Left cardiac atrium (tissue), 4 donors: ENCODE data around the gene UBE2J1. TPM values are rescaled to one million over a fixed set of nuclear protein-coding genes. Genes with fewer than 3 reads are reported as not detected.
"Not testable (repeated sequence)": the region's sequence is repeated elsewhere in the genome, so short reads cannot be mapped to it uniquely, and the experiment has no call there.

Experiments
- ATAC-seq, 2 donors: fragments of 200-7000 bp; cut with Tn5 transposase; one replicate each; pipeline ENCODE4 v1.9.1; 2020; ENCODE audit warnings: mild to moderate bottlenecking in 2 of 2, moderate library complexity in 2 of 2
- DNase-seq: peaks from one replicate; pipeline ENCODE4 v3.0.0-alpha.2; 2020
- intact Hi-C, 2 donors: fragments of 100-400 bp; cut with DNase I; formaldehyde crosslinking; loops; one replicate each; pipeline versions ENCODE4 v1.14.1 to v1.15.1; 2022 to 2023
- long read RNA-seq: library from polyadenylated mRNA; unstranded; transcript quantifications from one replicate; pipeline ENCODE4 v2.0.0, GENCODE V29; 2021
- total RNA-seq, 2 donors: library from RNA; stranded (reverse); fragmentation: NEBNext Ultra II Directional; extraction: Animal tissue kit (Norgen Biotek cat#: 25700); gene quantifications; one replicate each; pipeline ENCODE4 v1.2.1, GENCODE V29; 2021
- donor health status: DM: no; HTN: yes; CAD: no.
- donor health status: DM: no; HTN: yes; CAD: no; lungs with severe emphysema.
- donor health status: DM: yes; HTN: yes; CAD: no.
- donor health status: Dilated cardiomyopathy.

Gene UBE2J1, protein sequence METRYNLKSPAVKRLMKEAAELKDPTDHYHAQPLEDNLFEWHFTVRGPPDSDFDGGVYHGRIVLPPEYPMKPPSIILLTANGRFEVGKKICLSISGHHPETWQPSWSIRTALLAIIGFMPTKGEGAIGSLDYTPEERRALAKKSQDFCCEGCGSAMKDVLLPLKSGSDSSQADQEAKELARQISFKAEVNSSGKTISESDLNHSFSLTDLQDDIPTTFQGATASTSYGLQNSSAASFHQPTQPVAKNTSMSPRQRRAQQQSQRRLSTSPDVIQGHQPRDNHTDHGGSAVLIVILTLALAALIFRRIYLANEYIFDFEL
- total RNA-seq: 10 to 100 TPM; 15.6 to 26.1 TPM
- long read RNA-seq, full-length matches to known transcripts: 23 of 27 reads
- long read RNA-seq, partial matches to known transcripts: 0 of 27 reads
- long read RNA-seq, other reads (novel, unspliced or antisense): 4 of 27 reads

DNA sequence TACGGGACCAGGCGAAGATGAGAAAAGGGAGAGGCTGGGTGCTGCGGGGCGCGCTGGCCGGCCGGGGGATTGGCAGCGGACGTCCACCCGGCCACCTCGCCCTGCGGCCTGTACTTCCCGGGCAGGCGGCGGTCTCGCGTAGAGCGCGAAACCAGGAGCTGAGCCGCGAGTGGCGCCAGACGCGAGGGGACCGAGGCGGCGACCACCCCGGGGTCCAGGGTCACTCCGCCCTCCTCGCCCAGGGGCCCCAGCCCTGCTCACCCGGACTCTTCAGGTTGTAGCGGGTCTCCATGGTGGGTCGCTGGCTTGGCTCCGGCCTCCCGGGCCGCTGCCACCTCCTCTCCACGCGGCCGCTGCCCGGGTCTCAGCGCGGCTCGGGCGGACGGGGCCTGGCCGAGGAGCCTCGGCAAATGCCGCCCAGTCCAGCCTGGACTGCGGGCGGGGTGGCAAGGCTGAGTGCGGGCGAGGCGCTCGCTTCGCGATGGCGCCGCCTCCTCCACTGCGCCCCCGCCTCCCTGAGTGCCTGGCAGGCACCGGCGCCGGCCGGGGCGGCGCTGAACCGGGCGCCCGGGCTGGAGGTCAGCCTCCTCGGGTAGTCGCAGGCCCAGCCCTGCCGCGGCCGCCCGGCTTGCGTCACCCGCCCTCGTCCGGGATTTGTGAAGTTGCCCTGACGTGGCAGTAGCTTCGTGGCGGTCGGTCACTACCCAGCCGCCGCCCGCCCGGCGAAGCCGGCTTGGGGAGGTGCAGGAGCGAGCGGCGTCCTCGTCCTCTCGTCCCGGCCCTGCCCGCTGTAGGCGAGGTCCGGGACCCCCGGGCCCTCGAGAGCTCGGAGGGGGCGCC lies at the start of gene UBE2J1:
TSS of gene UBE2J1 (minus strand) at position 445 of the 840 bp plus-strand sequence. CDS start at position 292, 153 bp downstream.
- ATAC-seq: peak; percentile 97 to 98
- intact Hi-C loops: loop anchor here in 1 of 2 donors (5.0 kb wide), 1 partner anchor 270 kb away; the partner anchor contains the start of gene PNRC1
- peak; percentile 97 for DNase-seq

DNA sequence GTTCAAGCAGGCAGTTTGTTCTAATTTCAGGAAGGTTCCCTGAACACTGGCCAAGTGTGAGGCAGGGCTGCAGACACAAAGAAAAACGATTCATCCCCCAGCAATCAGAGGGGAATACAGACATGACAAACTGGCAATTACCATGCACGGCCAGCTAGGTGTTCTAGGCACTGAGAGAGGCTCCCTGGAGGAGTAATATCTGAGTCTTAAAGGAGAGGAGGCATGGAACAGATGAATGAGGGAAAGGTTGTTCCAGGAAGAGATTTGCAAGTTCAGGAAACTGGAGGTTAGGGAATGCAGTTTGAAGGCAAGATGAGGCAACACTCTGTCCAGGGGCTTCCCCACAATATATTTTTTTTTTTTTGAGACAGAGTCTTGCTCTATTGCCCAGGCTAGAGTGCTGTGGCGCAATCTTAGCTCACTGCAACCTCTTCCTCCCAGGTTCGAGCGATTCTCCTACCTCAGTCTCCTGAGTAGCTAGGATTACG lies 48.4 kb upstream of the UBE2J1 start:
- intact Hi-C loops: no loop called here
- ATAC-seq (no peak), DNase-seq (no peak)

DNA sequence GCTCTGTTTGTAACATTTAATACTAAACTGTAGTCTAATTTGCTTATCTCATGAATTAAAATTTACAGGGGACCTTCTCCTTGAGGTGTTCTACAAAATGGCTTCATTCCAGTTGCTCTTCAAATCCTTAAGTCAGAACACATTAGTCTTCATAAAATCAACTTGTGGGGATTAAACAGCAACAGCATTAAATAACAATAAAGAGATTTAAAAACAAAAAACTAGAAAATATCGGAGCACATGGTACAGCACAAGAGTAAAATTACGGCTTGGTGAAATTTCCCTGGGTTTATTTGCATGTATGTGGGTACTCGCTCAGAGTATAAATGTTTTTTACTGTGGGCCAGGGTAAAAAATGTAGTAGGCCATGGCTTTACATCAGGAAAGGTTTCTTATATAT lies 47.5 kb upstream of the UBE2J1 start:
- DNase-seq (no peak), ATAC-seq (no peak)
- intact Hi-C loops: no loop called here

DNA sequence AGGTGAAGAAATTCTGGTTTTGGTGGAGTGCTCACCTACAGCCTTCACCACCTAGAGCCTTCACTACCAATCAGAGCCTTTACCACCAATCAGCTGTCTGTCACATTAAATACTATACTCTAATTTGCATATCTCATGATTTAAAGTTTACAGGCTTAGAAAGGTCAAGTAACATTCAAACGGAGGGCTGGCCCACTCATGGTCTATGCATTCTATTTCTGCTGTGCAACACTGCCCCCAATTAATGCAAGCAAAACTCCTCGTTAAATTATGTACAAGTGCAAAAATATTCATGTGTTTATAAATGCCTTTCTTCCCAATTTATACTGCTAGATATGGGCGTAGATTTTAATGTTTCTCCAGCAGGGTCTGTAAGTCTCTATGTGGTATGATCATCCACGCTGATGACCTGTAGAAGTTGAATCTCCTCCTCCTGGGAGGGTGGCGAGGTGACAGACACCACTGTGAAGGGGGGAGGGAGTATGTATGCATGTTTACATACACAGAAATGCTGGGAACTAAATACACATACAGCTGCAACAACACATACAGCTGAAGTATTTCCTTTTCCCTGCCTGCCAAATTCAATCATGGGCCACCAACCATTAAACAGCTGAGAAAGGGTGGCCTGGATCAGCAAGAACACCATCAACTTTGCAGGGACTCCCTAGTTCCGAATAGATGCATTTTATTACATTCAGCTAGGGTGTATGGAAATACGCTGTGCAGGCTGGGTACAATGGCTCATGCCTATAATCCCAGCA lies 46.4 kb upstream of the UBE2J1 start:
- DNase-seq (no peak), ATAC-seq (no peak)
- intact Hi-C loops: no loop called here

DNA sequence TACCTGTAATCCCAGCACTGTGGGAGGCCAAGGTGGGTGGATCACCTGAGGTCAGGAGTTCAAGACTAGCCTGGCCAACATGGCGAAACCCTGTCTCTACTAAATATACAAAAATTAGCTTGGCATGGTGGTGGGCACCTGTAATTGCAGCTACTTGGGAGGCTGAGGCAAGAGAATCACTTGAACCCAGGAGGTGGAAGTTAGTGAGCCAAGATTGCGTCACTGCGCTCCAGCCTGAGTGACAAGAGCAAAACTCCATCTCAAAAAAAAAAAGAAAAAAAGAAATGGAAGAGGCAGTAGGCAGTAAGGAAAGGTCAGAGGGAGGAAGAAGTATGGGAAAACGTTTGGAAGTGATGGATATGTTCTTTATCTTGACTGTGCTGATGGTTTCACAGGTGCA lies 45.4 kb upstream of the UBE2J1 start:
- DNase-seq, intact Hi-C loops, ATAC-seq: not testable (repeated sequence)

DNA sequence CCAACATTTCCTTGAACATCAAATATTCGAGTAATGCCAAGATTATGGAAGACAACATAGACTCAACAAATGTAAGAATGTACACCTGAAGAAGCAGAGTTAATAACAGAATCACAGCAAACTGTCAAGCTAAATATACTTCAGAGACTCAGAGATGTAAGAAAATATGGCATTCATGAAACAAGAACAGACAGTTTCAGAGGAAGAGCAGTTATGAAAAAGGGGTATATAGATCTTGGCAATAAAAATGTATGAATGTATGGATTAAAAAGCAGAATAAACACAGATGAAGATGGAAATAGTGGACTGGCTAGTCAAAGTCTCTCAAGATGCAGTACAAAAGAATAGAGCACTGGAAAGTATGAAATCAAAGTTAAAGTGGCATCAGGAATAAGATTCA lies 41.1 kb upstream of the UBE2J1 start:
- ATAC-seq: no peak
- intact Hi-C loops: no loop called here
- no peak for DNase-seq

DNA sequence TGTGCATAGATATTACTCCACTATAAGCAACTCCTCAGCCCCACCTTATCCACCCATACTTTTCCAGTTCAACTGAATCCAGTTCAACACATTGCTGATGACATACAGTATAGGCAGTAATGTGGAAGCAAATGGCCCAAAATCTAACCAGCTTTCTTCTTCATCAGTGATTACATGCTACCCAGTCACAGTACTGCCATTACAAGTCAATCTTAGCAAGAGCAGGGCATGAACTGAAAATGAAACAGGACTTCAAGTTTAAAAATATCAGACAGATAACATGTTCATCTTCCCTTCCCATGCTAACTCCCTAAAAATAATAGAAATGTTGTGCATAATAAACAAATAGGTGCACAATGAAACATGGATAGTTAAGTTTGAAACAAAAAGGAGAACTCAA lies 40.3 kb upstream of the UBE2J1 start:
- intact Hi-C loops: no loop called here
- ATAC-seq: no peak
- no peak for DNase-seq

DNA sequence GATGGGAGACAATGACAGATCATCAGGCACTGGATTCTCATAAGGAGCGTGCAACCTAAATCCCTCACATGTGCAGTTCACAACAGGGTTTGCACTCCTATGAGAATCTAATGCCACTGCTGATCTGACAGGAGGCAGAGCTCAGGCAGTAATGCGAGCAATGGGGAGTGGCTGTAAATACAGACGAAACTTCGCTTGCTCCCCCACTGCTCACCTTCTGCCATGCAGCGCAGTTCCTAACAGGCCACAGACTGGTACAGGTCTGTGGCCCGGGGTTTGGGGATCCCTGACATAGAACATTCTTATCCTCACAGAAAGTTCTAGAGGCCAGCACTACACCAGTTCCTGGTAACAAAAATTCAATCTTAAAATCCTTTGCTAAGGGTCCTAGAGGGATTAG lies 36.3 kb upstream of the UBE2J1 start:
- intact Hi-C loops: no loop called here
- DNase-seq: no peak
- no peak for ATAC-seq

DNA sequence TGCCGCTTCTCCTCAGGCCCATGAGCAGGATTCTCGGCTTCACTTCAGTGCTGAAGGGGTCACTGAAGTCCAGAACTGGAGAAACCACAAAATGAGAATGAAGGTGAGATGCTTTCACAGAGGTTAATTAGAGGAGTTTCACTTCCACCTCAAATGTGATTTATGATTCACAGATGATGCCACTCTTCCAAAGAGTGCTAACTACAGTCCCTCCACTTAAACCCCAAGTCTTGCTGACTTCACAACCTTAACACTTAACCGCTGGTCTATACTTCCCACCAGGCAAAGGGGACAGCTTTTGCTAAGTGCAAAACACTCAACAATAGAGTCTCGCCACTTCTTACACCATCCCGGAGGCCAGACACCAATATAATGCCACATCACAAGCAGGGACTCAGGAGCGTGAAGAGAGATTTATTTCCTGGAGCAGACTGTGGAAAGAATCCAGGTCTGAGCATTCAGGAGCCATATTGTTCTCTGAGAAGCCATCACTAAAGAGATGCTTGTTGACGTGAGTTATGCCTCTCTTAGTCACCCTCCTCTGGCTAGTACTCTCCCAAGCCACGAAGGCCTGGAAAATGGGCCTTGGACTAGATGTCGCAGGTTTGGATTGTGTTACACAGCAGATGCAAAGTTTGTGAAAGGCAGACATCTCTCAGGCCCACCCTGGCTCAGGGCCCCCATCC lies 35.1 kb upstream of the UBE2J1 start:
- DNase-seq: no peak
- intact Hi-C loops: no loop called here
- ATAC-seq: no peak

DNA sequence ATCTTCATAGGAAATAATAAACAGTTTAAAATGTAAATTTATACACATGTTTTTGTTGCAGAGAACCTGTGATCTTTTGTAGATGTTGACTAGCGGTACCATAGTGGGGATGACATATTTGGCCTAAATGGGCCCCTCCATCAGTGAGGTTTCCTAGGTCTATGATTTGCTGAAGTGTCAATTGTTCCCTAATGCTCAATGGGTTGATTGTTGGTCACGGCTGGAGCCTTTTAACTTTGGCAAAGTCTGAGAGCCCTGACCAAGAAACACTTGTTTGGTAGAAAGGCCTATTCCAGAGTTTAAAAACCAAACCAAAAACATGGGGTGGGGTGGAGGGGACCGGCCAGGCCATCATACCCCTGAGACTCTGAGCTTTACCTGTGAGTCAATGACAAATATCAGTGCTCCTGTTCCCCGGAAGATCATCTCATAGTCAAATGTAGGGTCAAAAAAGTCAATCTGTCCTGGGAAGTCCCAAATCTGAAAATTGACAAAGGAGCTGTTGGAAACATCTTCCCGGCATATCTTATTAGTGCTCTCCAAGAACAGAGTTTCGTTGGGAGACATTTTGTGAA lies 34.5 kb upstream of the UBE2J1 start:
- intact Hi-C loops: no loop called here
- DNase-seq (no peak), ATAC-seq (no peak)

DNA sequence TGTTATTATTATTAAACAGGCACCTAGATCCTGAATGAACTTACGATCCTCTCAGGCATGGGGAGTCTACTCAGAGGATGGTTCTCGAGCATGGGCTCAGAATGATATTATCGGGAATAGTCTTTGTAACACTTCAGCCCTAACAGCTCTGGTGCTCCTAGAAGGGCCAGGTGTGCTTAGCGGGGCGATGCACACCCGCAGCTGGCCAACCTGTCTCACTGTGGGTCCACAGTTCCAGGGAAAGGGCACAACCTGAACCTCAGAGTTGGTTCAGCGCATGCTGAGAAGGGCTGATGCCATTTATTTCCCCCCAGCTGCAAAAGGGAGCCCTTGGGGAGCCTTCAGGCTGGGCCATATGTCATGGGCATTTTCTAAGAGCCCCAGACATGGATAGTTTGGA lies 33.3 kb upstream of the UBE2J1 start:
- no peak for ATAC-seq
- no peak for DNase-seq
- intact Hi-C loops: no loop called here

DNA sequence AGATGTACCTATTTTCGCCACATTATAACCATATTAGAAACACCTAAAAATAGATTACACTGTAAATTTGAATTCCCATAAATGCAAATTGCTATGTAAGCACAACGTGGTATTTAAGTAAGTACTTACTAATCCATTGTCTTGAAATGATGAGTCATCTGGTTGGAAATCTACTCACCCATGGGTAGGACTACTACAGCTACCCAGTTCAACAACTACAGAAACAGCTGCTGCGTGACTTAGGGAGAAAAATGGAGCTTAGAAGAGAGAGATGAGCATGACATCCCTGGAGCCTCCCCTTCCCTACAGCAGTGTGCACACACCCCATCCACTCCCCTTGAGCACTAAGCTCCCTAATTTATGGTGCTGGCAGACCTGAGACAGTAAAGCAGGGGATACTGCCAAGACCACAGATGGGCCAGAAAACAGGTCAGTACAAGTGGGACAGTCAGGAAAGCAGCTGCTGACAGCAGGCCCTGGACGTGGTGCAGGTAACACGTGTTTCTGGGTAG lies 32.7 kb upstream of the UBE2J1 start:
- intact Hi-C loops: no loop called here
- DNase-seq (no peak), ATAC-seq (peak; percentile 23 to 34)

DNA sequence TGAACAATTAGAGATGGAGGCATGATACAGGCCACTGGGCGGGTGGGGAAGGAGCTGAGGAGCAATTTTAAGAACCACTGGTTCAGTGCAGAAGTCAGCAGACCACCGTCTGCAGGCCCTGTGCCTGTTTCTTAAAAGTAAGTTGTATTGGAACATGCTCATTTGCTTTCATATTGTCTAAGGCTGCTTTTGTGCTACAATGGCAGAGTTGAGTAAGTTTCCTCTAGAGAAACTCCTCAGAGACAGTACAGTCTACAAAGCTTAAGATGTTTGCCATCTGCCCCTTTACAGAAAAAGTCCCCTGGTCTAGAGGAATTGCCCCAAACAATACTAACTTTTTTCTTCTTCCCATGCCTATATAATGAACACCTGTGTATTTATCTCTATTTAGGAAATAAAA lies 28.5 kb upstream of the UBE2J1 start:
- intact Hi-C loops: no loop called here
- no peak for DNase-seq
- no peak for ATAC-seq

DNA sequence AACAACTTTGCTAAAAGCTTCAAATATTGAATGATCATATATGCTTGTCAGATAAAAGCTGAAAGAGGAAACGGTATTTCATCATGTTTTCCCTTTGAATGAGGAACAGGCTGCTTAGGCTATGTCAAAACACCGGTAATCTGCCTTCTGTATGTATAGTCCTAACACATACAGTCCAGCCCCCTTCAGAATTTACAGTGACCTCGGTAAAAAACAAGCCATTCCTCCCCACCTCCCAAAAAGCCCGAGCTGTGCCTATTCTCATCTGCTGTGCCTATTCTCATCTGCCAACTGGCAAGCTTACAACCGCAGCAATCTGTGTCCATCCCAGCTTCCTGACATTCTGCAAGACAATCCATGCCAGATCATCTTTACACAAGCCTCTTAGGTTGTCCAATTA lies 26.8 kb upstream of the UBE2J1 start:
- peak; percentile 62 to 82 for ATAC-seq
- intact Hi-C loops: no loop called here
- DNase-seq: no peak

DNA sequence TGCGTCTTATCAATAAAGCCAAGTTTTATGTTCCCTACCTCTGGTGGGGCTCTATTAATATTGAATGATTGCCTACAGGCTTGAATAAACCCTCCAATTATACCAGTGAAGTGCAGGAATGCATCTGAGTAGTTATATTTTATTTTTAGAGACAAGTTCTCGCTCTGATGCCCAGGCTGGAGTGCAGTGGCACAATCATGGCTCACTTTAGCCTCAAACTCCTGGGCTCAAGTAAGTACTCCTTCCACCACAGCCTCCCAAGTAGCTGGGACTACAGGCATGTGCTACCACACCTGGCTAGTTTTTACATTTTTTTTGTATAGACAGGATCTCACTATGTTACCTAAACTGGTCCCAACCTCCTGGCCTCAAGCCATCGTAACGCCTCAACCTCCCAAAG lies 26.1 kb upstream of the UBE2J1 start:
- DNase-seq (no peak), ATAC-seq (peak in 1 of 2 donors; percentile 12)
- intact Hi-C loops: no loop called here

DNA sequence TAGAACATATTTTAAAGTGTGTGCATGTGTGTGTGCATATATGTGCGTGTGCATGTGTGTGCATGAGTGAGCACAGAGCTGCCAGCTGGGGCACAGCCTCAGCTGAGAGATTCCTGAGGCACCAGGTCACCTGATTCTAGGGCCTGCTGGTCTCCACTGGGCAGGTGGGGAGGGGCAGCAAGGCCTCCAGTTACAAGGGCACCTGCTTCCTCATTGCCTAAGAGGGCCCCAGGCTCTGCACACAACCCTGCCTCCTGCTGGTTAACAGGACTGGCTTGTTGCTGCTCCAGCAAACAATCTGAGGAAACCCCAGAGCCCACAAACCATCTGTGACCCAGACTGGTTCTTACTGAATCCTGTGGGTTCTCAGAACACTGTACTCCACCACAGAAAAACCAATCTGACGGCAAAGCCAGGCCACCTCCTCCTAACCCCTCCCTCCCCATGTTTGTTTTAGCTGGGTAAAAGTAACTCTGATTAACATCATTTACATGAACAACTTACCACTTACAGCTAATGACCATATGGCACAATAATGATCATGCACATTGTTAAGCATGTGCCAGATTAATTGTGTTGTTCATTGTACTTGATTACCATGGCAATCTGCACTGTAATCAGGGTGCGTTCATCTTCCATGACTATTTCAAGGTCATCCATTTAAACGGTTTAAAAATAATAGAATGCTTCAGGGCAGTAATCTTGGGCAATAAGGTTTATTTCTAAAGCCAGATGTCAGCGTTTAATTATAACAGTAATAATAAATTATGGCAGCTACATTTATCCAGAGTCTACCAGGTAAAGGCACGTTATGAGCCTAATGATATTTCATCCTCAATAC lies 23.1 kb upstream of the UBE2J1 start:
- ATAC-seq: peak; percentile 34 to 48
- intact Hi-C loops: no loop called here
- DNase-seq: no peak

DNA sequence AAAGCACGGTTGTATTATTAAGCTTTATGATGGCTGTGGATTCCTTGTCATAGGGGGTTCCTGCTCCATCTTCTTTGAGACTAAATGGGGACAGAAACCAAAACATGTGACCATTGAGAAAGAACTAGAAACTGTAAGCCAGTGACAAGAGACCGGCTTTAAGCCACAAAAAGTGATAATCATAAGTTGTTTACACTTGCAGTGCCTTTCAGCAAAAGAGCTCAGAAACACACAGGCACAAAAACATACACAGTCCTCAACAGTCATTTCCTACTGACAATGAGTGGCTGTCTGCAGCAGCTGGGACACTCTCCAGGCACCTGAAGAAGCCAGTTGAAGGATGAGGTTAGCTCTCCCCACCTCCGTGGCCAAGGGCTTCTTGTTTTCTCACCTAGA lies 20.0 kb upstream of the UBE2J1 start:
- intact Hi-C loops: loop anchor here in 1 of 2 donors (5.0 kb wide), 1 partner anchor 40 kb away; the partner anchor contains the start of gene RRAGD
- no peak for ATAC-seq
- DNase-seq: no peak
